H7 (cell line): ENCODE results near the gene MYOT. TPM values are rescaled to one million over a fixed set of nuclear protein-coding genes. Genes with fewer than 3 reads are reported as not detected.

ENCODE experiments used
- DNase-seq: peaks from one replicate; pipeline ENCODE4 v3.0.0; 2012
- H3K27me3 ChIP-seq: 2 replicates; pipeline ENCODE4 v1.6.0; 2011; ENCODE audit warnings: mild to moderate bottlenecking, low read length; ENCODE audit not compliant: control insufficient read depth, insufficient read depth
- H3K36me3 ChIP-seq: replicated peaks from 2 replicates; pipeline ENCODE4 v1.5.1; 2011; ENCODE audit warnings: low read length; ENCODE audit not compliant: control insufficient read depth, insufficient read depth
- H3K4me3 ChIP-seq: 2 replicates; pipeline ENCODE4 v1.5.1; 2011; ENCODE audit warnings: low read depth, mild to moderate bottlenecking, control low read depth, low read length, moderate library complexity; ENCODE audit not compliant: insufficient read depth
- total RNA-seq: library from RNA; depleted of rRNA; stranded (reverse); fragments of >200 nt; shearing (Covaris generic); gene quantifications from 2 replicates; pipeline ENCODE4 v1.2.3, GENCODE V29; 2014

Gene MYOT
- total RNA-seq, 1 experiment from 2014 or later = not detected

DNA sequence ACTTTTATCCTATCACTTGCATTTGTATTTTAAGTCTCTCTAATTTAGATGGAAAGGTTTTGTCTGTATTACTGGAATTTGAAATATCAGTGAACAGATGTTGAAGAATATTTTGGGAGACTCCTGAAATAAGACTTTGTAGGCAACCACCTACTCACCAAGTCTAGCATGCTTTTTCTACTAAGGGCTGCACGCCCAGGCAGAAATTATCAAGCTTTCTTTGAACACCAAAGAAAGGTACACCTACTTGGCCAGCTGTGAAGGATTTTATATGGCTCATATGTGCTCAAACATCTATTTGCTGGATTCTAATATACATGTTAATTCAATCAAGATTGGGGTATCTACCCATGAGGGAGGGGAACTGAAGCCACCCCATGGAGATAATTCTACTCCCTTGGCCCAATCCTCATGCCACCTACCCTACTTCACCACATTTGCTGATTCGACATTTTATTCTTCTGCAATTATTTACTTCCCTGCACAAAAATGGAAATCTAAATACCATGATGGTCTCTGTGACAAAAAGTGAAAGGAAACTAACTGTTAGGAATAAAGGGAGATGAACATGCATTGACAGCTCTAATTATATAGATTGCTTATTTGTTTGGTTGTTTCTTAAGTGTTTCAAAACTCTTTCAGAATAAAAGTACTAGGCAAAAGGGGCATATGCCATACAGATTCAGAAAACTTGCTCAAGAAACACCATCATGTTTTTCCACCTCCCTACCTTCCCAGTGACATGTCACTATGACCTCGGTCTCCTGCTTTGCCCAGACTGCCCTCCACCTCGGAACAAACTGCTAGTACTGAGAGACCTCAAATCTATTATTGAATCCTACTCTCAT, 895 bp upstream of the MYOT start:
- Histone ChIP-seq H3K27me3 (no peaks in the 10 kb centered on the region), H3K4me3 (no peak overlapping the region), H3K36me3 (no peaks in the 10 kb centered on the region)
- DNase-seq = no peak

DNA sequence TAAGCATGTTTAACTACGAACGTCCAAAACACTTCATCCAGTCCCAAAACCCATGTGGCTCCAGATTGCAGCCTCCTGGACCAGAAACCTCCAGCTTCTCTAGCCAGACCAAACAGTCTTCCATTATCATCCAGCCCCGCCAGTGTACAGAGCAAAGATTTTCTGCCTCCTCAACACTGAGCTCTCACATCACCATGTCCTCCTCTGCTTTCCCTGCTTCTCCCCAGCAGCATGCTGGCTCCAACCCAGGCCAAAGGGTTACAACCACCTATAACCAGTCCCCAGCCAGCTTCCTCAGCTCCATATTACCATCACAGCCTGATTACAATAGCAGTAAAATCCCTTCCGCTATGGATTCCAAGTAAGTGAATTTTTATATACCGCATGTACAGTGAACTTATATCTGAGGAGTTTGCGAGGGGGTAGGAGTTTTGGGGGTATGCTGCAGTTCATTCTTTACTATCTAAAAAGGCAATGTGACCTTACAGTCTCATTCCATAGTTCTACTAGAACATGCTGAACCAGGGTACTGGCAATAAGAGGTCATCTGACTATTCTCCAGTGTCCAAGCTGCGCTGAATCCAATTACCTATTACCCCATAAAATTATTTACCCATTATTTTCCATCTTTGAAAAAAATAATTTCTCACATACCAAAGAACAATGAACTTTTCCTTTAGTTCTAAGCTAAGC, 3.1 kb downstream of the MYOT start:
- Histone ChIP-seq H3K27me3 (no peaks in the 10 kb centered on the region), H3K4me3 (no peak overlapping the region), H3K36me3 (no peaks in the 10 kb centered on the region)
- DNase-seq = no peak

DNA sequence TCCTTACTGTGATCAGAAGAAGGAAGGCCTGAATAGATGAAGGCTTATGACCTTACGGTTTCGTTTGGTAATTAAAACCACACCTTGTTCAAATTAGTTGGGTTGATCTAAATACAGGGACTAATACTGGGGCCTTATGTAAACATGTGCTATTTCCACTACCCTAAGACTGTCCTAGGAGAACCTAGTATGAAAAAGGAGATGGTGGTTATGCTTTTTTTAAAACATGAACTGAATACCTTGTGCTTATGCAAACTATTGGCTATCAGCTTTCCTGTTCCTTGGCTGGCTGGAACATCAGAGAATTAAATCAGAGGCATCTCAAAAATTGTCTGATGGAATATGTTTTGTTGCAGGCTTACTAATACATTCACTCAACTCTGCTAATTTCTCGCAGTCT, 3.9 kb downstream of the MYOT start:
- Histone ChIP-seq H3K27me3 (no peaks in the 10 kb centered on the region), H3K4me3 (no peak overlapping the region), H3K36me3 (no peaks in the 10 kb centered on the region)
- no peak for DNase-seq

DNA sequence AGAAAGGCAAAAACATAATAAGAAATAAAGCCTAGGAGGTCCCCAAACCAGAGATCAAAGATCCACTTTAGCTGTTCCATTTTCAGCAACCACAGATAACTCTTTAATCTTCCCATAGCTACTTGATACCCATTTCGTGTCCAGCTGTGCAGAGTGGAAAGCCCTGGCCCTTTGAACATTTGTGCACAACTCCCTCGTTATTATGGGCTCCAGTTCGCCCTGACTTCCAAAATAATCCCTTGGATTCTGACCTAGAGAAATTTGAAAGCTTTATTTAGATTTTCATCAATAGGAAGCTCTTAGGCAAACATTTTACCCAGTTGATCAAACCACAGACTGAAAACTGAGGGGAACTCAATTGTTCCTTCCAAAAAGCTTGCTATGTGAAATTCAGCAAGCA, 4.8 kb downstream of the MYOT start:
- no peaks in the 10 kb centered on the region for H3K27me3 ChIP-seq
- no peak for DNase-seq
- no peaks in the 10 kb centered on the region for H3K36me3 ChIP-seq
- no peak overlapping the region for H3K4me3 ChIP-seq

DNA sequence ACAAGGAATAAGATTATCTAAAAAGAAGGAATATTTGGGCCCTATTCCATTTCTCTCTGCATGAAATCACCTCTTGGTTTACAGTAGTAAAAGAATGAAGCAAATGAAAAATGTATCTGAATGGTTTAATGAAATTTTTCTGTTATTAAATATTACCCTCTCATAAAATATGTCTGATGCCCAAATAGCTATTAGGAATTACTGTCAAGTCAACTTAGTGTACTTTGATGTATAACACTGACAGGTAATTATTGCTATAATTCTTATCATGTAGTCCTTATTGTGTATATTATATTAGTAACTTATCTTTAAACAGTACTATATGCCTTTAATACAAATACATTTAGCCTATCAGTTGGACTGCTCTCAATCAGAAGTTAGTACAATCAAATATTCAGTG, 8.4 kb downstream of the MYOT start:
- no peak for DNase-seq
- Histone ChIP-seq H3K27me3 (no peaks in the 10 kb centered on the region), H3K4me3 (no peak overlapping the region), H3K36me3 (no peaks in the 10 kb centered on the region)

DNA sequence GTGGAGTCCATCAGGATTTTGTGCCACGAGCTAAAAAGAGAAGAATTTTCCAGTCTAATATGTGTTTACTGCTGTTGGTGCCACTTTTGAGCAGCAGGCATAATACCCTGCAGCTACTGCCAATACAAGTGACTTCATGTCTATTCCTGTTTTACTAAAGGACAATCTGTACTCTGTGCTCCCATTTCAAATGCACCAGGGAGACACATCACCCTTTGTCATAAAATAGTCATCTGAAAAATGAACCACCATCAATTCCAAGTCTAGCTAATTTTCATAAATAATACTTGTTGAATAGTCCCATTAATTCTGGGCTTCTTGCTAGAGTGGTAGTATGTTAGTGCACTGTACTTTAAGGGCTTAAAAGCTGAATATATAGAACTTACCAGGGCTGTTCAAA, 12.7 kb downstream of the MYOT start:
- Histone ChIP-seq H3K27me3 (no peaks in the 10 kb centered on the region), H3K36me3 (no peaks in the 10 kb centered on the region), H3K4me3 (no peak overlapping the region)
- DNase-seq = no peak

DNA sequence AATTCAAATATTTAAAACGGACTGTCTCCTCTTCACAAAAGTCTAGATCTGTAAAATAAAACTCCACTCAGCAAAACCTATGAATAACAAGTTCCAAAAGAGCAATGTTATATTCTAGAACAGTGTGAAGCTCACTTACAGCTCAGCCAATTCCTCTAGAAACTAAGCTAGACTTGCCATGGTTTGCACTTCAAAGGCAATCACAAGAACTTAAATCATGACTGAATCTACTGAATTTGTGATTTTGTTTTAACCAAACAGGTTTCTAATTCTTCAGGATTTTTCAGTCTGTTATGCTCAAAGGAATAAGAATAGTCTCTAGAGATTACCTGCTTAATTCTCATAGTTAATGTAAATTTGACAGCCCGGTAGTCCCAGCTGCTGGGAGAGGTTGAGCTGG, 20.2 kb downstream of the MYOT start:
- no peaks in the 10 kb centered on the region for H3K27me3 ChIP-seq
- no peak for DNase-seq
- H3K36me3 ChIP-seq = no peaks in the 10 kb centered on the region
- no peak overlapping the region for H3K4me3 ChIP-seq

DNA sequence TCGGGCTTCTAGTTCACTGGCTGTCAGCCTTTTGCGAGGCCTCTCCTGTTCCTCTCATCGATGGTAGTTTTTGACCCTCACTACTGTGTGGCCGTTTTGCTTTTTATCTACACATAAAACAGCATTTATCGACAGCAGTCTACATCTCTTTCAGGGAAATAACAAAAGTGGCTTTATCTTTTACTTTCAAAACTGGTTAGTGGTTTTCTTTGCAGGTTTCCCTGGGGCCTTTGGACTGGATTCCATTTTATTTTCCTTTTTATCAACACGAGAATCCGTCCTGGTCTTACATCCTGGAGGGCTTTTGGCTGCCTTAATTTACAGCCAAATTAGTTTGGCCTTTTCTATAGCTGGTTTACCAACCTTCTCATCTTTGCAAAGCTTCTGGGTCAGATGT, 20.8 kb downstream of the MYOT start:
- DNase-seq = no peak
- Histone ChIP-seq H3K27me3 (no peaks in the 10 kb centered on the region), H3K36me3 (no peaks in the 10 kb centered on the region), H3K4me3 (no peak overlapping the region)

DNA sequence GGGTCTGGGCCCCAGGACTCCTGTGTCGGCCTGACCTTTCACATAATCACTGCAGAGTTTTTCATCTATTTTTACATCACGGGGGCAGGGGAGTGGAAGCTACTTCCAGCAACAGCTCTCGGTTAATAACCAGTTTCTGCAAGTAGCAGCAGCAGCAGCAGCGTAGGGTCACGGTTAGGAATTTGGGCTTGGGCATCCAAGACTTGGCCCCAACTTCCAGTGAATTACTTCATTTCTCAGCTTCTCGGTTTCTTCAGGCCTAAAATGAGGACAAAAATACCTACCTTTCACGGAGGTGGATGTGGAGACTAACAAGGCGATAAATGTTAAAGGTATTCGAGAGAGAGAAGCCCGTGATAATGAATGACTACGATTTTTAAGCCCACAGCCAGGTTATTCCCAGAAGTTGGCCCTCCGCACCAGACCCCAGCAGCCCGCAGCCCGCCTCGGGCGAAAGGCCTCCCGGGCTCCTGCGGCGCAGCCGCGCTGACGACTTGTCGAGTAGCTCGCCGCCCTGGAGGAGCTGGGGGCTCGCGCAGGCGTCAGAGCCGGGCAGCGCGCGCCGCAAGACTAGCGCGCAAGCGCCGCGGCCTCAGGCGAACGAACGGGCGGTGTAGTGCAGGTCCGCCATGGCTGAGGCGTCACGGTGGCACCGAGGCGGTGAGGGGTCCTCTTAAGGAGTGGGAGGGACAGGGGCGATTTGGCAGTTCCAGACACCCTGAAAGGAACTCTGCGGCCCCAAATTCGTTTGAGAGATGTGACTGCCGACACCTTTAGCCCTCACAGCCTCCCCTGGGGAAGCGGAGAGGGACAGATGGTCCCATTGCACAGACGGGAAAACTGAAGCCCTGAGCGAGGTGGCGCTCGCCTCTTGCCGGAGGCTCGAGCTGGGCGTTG, 21.5 kb downstream of the MYOT start, which contains the start of gene PKD2L2:
Gene PKD2L2, plus strand, starts transcription at position 595 of the 897 bp plus-strand sequence. Its CDS starts 35 bp downstream, at position 630.
- peak; percentile 76 for DNase-seq
- Histone ChIP-seq H3K4me3 (peak within 1 kb of the TSS; percentile 42; the same call in 1 of the 2 replicates), H3K27me3 (no peaks in the 10 kb centered on the region), H3K36me3 (no peaks in the 10 kb centered on the region)

DNA sequence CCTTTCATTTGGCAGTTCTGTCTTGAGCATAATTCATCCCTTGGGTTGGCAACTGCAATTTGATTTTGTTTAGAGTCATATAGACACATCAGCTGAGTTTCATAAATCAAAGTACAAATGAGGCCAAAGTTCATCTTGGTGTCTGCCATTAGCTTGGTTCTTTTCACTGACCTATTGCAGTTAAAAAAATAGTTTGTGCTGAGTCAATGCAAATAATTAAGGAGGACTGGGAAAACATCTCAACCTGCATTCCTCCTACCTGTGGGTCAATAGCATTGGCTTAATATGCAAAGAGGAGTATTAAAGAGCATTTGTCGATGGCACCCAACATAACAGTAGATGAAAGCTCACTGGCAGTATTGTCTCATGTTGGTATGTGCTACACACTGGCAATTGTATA, 23.2 kb downstream of the MYOT start:
- Histone ChIP-seq H3K27me3 (no peaks in the 10 kb centered on the region), H3K4me3 (no peak overlapping the region), H3K36me3 (no peaks in the 10 kb centered on the region)
- no peak for DNase-seq

DNA sequence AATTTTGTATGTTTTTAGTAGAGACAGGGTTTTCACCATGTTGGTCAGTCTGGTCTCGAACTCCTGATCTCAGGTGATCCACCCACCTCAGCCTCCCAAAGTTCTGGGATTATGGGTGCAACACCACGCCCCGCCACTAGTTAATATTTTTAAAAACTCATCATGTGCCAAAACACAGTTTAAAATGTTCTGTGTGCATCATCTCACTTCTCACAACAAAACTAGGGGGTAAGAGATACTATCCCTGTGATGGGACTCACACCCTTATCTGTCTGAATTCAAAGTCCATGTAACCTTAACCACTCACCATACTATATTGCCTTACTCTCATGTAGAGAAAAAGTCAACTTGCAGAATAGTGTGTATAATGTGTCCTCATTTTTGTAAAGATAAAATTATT, 24.2 kb downstream of the MYOT start:
- DNase-seq = no peak
- Histone ChIP-seq H3K36me3 (no peaks in the 10 kb centered on the region), H3K4me3 (no peak overlapping the region), H3K27me3 (no peaks in the 10 kb centered on the region)

DNA sequence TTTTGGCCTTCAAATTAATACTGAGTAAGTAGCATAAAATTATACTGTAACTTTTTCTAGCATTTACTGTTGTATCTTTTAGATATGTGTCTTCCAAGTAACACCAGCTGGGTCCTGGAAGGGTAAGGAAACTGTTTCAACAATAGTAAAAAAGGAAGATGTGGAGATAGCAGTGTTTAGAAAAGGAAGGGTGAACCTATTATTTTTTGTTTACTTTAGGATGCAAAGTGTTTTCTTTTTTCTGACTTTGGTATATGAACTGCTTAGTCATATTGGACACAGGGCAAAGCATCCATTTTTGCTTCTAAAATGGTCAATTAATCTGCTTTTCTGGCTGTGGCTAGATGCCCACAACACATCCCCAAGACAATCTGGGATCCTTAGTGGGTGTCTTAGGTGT, 26.9 kb downstream of the MYOT start:
- Histone ChIP-seq H3K4me3 (no peak overlapping the region), H3K27me3 (no peaks in the 10 kb centered on the region), H3K36me3 (no peaks in the 10 kb centered on the region)
- no peak for DNase-seq

DNA sequence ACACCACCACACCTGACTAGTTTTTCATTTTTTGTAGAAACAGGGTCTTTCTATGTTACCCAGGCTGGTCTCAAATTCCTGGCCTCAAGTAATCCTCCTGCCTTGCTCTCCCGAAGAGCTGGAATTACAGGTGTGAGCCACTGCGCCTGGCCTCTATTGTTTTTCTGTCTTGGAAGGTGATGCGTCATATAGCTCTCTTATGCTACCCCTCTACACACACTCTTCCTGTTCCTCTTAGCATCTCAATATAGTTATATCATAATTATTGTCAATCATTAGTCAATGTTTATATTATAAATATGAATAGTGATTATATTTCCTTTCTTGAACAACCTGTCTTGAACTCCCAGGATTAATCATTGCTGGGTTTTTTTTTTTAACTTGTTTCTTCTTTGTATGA, 28.9 kb downstream of the MYOT start:
- DNase-seq = no peak
- Histone ChIP-seq H3K4me3 (no peak overlapping the region), H3K36me3 (no peaks in the 10 kb centered on the region), H3K27me3 (no peaks in the 10 kb centered on the region)

DNA sequence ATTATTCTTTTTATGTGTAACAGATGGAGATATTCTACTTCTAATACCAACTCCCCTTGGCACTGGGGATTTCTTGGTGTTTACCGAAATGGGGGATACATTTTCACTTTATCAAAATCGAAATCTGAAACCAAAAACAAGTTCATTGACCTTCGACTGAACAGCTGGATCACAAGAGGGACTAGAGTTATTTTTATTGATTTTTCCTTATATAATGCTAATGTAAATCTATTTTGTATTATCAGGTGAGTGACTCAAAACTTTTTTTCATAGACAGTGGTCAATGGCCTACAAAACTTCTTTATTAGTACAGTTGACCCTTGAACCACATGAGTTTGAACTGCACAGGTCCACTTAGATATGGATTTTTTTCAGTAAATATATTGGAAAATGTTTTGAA, 31.8 kb downstream of the MYOT start:
- no peaks in the 10 kb centered on the region for H3K27me3 ChIP-seq
- no peaks in the 10 kb centered on the region for H3K36me3 ChIP-seq
- no peak for DNase-seq
- no peak overlapping the region for H3K4me3 ChIP-seq
